Calu3 (cell line): ENCODE measurements around the gene FEN1. TPM values are rescaled to one million over a fixed set of nuclear protein-coding genes. Genes with fewer than 3 reads are reported as not detected.

ENCODE experiments used
- BruUV-seq: library from RNA; stranded (reverse); fragments of 400-500 nt; replicated peaks from 2 replicates; lab custom pipeline; 2021; lab: Mats Ljungman, UMichigan
- CTCF ChIA-PET: fragments of 300-600 bp; sonication (Branson Sonifier 250); formaldehyde crosslinking; loops from one replicate; lab custom pipeline; 2022; ENCODE audit warnings: antibody characterized with exemption; lab: Charles Lee
- DNase-seq: peaks from one replicate; pipeline ENCODE4 v3.0.0; 2022
- H3K27ac Mint-ChIP-seq: one replicate; pipeline ENCODE4 v1.8.0; 2022; ENCODE audit warnings: mixed read lengths; ENCODE audit not compliant: unreplicated experiment
- H3K27me3 Mint-ChIP-seq: one replicate; pipeline ENCODE4 v1.8.0; 2022; ENCODE audit warnings: mixed read lengths; ENCODE audit not compliant: unreplicated experiment
- H3K36me3 Mint-ChIP-seq: one replicate; pipeline ENCODE4 v1.8.0; 2022; ENCODE audit warnings: mild to moderate bottlenecking, moderate library complexity, mixed read lengths; ENCODE audit not compliant: insufficient read depth, unreplicated experiment
- H3K4me1 Mint-ChIP-seq: one replicate; pipeline ENCODE4 v1.8.0; 2022; ENCODE audit warnings: mild to moderate bottlenecking, low read depth, mixed read lengths; ENCODE audit not compliant: unreplicated experiment
- H3K4me3 Mint-ChIP-seq: one replicate; pipeline ENCODE4 v1.8.0; 2022; ENCODE audit warnings: mild to moderate bottlenecking, low read depth, moderate library complexity, mixed read lengths; ENCODE audit not compliant: unreplicated experiment
- H3K9me3 Mint-ChIP-seq: one replicate; pipeline ENCODE4 v1.8.0; 2022; ENCODE audit warnings: low read depth, mixed read lengths; ENCODE audit not compliant: unreplicated experiment
- CTCF ChIP-seq: fragments of 200-600 bp; IDR thresholded peaks from one replicate; pipeline ENCODE4 v1.8.0; 2022; ENCODE audit warnings: antibody characterized with exemption; ENCODE audit not compliant: unreplicated experiment
- intact Hi-C: fragments of 100-400 bp; cut with micrococcal nuclease; formaldehyde crosslinking; loops from one replicate; pipeline ENCODE4 v1.10.0; 2022; ENCODE audit not compliant: unreplicated experiment
- total RNA-seq: library from RNA; stranded (reverse); gene quantifications from 2 replicates; pipeline ENCODE4 v1.2.3, GENCODE V29; 2022

Gene FEN1
- total RNA-seq, 1 experiment from 2014 or later, result 72.4 TPM

- CTCF ChIA-PET, result interaction anchor here (1.4 kb wide), 1 partner anchor 30 kb away, joined by 4 read pairs; no protein-coding TSS in a partner anchor
- intact Hi-C loops, result loop anchor here (2.0 kb wide), 1 partner anchor 31 kb away; no protein-coding TSS in a partner anchor
These were observed 15.2 kb upstream of the FEN1 start for GRCh38 chr11:61777234-61778090.

GRCh38 chr11:61778357-61778886, 14.3 kb upstream of the FEN1 start:
- H3K9me3 Mint-ChIP-seq, result no peaks in the 10 kb centered on the region
- H3K27me3 Mint-ChIP-seq, result no peaks in the 10 kb centered on the region
- CTCF ChIA-PET, result no interaction called here
- no peak overlapping the region for H3K27ac Mint-ChIP-seq
- BruUV-seq, result no TSS peak
- TF ChIP-seq CTCF, result no peak
- no peaks in the 10 kb centered on the region for H3K4me1 Mint-ChIP-seq
- intact Hi-C loops, result no loop called here
- no peak overlapping the region for H3K4me3 Mint-ChIP-seq
- H3K36me3 Mint-ChIP-seq, result peaks cover 61% of the 10 kb centered on the region
- DNase-seq, result no peak

More at GRCh38 chr11:61777234-61778090, 15.2 kb upstream of the FEN1 start:
- no TSS peak for BruUV-seq
- H3K4me3 Mint-ChIP-seq, result no peak overlapping the region
- no peaks in the 10 kb centered on the region for H3K4me1 Mint-ChIP-seq
- no peak for DNase-seq
- no peaks in the 10 kb centered on the region for H3K9me3 Mint-ChIP-seq
- no peak overlapping the region for H3K27ac Mint-ChIP-seq
- H3K27me3 Mint-ChIP-seq, result no peaks in the 10 kb centered on the region
- H3K36me3 Mint-ChIP-seq, result peaks cover 59% of the 10 kb centered on the region
- TF ChIP-seq CTCF, result no peak

GRCh38 chr11:61778920-61779650, 13.6 kb upstream of the FEN1 start:
- H3K36me3 Mint-ChIP-seq, result peaks cover 61% of the 10 kb centered on the region
- BruUV-seq, result no TSS peak
- no peaks in the 10 kb centered on the region for H3K27me3 Mint-ChIP-seq
- no peak overlapping the region for H3K27ac Mint-ChIP-seq
- no peak overlapping the region for H3K4me3 Mint-ChIP-seq
- no peaks in the 10 kb centered on the region for H3K4me1 Mint-ChIP-seq
- no peak for TF ChIP-seq CTCF
- intact Hi-C loops, result no loop called here
- no peak for DNase-seq
- CTCF ChIA-PET, result no interaction called here
- no peaks in the 10 kb centered on the region for H3K9me3 Mint-ChIP-seq

- H3K4me1 Mint-ChIP-seq, result no peaks in the 10 kb centered on the region
- H3K36me3 Mint-ChIP-seq, result peaks cover 63% of the 10 kb centered on the region
- no TSS peak for BruUV-seq
- no peak overlapping the region for H3K4me3 Mint-ChIP-seq
- H3K27ac Mint-ChIP-seq, result no peak overlapping the region
- TF ChIP-seq CTCF, result no peak
- H3K9me3 Mint-ChIP-seq, result no peaks in the 10 kb centered on the region
- CTCF ChIA-PET, result no interaction called here
- H3K27me3 Mint-ChIP-seq, result no peaks in the 10 kb centered on the region
- no peak for DNase-seq
- intact Hi-C loops, result no loop called here
These were observed 12.8 kb upstream of the FEN1 start for GRCh38 chr11:61779666-61780525.
